Activated naive CD4-positive, alpha-beta T cell treated with anti-CD3 and anti-CD28 coated beads, Interleukin-2, amount 50 U/mL, for 24 hours (primary cell): ENCODE results near the gene MYMX.
A peak's percentile ranks its signal among the peaks of the same experiment; 100 is the strongest.

Source experiments
- H3K27ac Mint-ChIP-seq: one replicate; pipeline ENCODE4 v1.8.0; 2021; ENCODE audit warnings: mild to moderate bottlenecking, mixed read lengths
- H3K27me3 Mint-ChIP-seq: one replicate; pipeline ENCODE4 v1.8.0; 2021; ENCODE audit warnings: mixed read lengths
- H3K36me3 Mint-ChIP-seq: one replicate; pipeline ENCODE4 v1.8.0; 2021; ENCODE audit warnings: mixed read lengths
- H3K4me1 Mint-ChIP-seq: one replicate; pipeline ENCODE4 v1.8.0; 2021; ENCODE audit warnings: mixed read lengths
- H3K4me3 Mint-ChIP-seq: one replicate; pipeline ENCODE4 v1.8.0; 2021; ENCODE audit warnings: mild to moderate bottlenecking, mixed read lengths
- H3K9me3 Mint-ChIP-seq: one replicate; pipeline ENCODE4 v1.8.0; 2021; ENCODE audit warnings: mixed read lengths

The MYMX gene

GRCh38 chr6:44201638-44202303, 15.0 kb upstream of the MYMX start:
- no peaks in the 10 kb centered on the region for H3K27me3 Mint-ChIP-seq
- H3K27ac Mint-ChIP-seq, result no peak overlapping the region

DNA sequence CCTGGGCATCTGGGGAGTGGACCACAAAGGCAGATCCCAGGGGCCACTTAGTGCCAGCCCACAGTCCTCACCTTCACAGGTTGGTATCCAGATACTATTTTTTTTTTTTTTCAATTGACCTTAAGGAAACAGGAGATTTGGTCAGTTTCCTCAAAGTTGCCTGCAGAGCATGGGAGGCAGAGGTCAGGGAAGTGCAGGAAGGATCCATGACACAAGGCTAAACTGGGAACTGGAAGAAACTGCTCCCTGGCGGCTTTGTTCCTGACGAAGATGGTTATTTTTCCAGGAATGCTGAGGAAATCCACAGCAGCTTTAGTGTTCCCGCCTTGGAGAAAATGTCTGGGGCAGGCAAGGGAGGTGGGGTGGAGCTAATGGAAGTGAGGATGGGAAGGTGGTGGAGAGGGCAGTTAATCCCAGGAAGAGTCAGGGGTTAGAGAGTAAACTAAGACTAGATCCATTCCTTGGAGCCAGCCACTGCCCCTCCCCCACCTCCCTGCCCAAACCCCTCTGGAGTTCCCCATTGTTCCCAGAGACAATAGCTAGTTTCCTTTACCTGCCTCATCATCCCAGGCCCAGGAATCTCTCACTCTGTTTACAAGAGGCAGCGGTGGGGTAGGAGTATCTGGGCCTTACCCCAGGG, 14.3 kb upstream of the MYMX start:
- no peak overlapping the region for H3K27ac Mint-ChIP-seq
- no peaks in the 10 kb centered on the region for H3K36me3 Mint-ChIP-seq
- H3K9me3 Mint-ChIP-seq, result no peaks in the 10 kb centered on the region
- no peaks in the 10 kb centered on the region for H3K4me1 Mint-ChIP-seq
- H3K4me3 Mint-ChIP-seq, result no peak overlapping the region
- H3K27me3 Mint-ChIP-seq, result no peaks in the 10 kb centered on the region

More at GRCh38 chr6:44201638-44202303, 15.0 kb upstream of the MYMX start:
- Mint-ChIP-seq H3K36me3 (no peaks in the 10 kb centered on the region), H3K9me3 (no peaks in the 10 kb centered on the region), H3K4me3 (no peak overlapping the region), H3K4me1 (no peaks in the 10 kb centered on the region)

DNA sequence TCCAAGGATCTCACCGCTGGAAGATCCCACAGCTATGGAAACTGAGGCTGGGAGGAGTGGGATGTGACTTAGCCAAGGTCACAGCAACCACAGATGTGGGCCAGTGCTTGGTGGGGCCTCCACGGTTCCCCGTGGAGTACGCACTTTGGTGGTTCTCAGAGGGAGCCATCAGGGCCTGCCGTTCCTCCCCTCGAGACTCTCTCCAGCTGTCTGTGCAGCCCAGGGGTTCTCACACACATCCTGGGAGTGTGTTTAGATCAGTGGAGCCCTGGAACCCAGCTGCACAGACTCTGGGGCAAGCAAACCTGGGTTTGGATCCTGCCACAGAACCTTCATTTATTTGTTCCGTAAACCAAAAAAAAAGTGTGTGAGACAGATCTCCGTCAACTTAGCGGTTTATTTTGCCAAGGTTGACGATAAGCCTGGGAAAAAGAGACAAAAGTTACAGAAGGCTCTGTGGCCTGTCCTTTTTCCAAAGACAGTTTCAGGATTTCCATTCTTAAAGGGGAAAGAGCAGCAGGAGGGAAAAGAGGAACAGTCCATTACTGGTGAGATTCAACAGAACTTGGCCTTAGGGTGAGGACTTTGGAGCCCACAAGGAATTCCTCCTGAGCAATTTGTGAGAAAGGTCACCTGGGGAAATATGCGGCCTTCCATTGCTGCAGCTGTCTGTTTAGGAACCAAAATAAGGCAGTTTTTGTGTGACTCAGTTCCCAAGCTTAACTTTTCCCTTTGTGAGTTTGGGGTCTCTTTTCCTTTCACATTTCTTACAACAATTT, 13.6 kb upstream of the MYMX start:
- H3K4me3 Mint-ChIP-seq, result no peak overlapping the region
- H3K36me3 Mint-ChIP-seq, result no peaks in the 10 kb centered on the region
- no peak overlapping the region for H3K27ac Mint-ChIP-seq
- no peaks in the 10 kb centered on the region for H3K9me3 Mint-ChIP-seq
- H3K4me1 Mint-ChIP-seq, result no peaks in the 10 kb centered on the region
- H3K27me3 Mint-ChIP-seq, result no peaks in the 10 kb centered on the region

DNA sequence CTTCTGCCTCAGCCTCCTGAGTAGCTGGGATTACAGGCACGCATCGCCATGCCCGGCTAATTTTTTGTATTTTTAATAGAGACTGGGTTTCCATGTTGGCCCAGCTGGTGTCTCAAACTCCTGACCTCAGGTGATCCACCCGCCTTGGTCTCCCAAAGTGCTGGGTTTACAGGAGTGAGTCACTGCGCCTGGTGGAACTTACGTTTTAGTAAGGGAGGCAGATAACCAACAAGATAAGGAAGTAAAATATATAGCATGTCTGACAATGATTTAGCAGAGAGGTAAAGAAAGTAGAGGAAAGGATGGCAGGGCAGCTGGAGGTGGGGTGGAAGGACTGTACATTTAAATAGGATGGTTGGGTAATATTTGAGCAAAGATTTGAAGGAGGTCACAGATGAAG, 12.8 kb upstream of the MYMX start:
- H3K36me3 Mint-ChIP-seq, result no peaks in the 10 kb centered on the region

GRCh38 chr6:44207966-44208365, 8.8 kb upstream of the MYMX start:
- Mint-ChIP-seq H3K27ac (no peak overlapping the region), H3K4me1 (no peaks in the 10 kb centered on the region), H3K36me3 (no peaks in the 10 kb centered on the region), H3K27me3 (no peaks in the 10 kb centered on the region), H3K4me3 (no peak overlapping the region), H3K9me3 (no peaks in the 10 kb centered on the region)

More for the DNA sequence above, 12.8 kb upstream of the MYMX start:
- Mint-ChIP-seq H3K4me1 (no peaks in the 10 kb centered on the region), H3K4me3 (no peak overlapping the region), H3K9me3 (no peaks in the 10 kb centered on the region), H3K27ac (no peak overlapping the region), H3K27me3 (no peaks in the 10 kb centered on the region)

DNA sequence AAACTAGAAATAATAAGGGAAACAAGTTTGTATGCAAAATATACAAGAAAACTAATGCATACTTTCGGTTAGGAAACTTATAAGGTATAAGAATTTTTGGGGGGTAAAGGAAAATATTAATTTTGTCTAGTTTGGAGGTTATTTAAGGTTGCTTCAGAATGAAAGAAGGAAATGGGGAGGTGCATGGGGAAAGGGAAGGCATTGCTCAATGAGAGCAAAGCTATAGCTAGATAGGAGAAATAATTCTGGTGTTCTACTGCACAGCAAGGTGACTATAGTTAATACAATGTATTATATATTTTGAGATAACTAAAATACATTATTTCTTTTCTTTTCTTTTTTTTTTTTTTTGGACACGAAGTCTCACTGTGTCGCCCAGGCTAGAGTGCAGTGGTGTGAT, 5.4 kb upstream of the MYMX start:
- Mint-ChIP-seq H3K27me3 (no peaks in the 10 kb centered on the region), H3K4me1 (no peaks in the 10 kb centered on the region), H3K9me3 (no peaks in the 10 kb centered on the region), H3K36me3 (no peaks in the 10 kb centered on the region), H3K4me3 (no peak overlapping the region), H3K27ac (no peak overlapping the region)

GRCh38 chr6:44214307-44214706, 2.4 kb upstream of the MYMX start:
- Mint-ChIP-seq H3K4me1 (peaks cover 7% of the 10 kb centered on the region), H3K36me3 (no peaks in the 10 kb centered on the region), H3K27me3 (no peaks in the 10 kb centered on the region)

DNA sequence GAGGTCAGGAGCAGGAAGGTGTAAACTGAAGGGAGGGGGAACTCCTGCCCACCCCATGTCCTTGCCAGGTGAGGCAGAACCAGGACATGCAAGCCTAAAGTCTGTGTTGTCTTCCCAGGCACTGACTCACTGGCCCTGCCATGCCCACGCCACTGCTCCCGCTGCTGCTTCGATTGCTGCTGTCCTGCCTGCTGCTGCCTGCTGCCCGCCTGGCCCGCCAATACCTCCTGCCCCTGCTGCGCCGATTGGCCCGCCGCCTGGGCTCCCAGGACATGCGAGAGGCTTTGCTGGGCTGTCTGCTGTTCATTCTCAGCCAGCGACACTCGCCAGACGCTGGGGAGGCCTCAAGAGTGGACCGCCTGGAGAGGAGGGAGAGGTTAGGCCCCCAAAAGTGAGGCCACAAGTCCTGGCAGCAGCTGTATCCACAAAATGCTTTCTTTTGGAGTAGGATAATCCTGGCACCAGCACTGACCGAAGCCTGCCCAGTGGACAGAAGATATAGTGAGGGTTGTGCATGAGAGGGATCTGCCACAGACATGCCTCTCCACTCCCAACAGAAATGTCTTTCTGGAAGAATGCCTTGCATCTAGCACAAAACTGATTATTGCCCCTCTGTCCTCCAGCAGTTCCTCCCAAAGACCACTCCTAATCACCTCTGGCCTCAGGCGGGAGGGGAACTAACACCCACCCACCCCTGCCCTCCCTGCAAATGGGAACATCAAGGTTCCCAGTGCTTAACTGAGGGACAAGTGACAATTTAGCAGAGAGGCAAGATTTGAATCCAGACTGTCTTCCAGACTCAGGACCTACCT, 812 bp downstream of the MYMX start:
- Mint-ChIP-seq H3K4me1 (peaks cover 17% of the 10 kb centered on the region), H3K9me3 (no peaks in the 10 kb centered on the region), H3K27me3 (no peaks in the 10 kb centered on the region), H3K36me3 (no peaks in the 10 kb centered on the region), H3K27ac (no peak overlapping the region), H3K4me3 (no peak overlapping the region)

More at GRCh38 chr6:44214307-44214706, 2.4 kb upstream of the MYMX start:
- H3K27ac Mint-ChIP-seq, result no peak overlapping the region
- H3K4me3 Mint-ChIP-seq, result no peak overlapping the region
- H3K9me3 Mint-ChIP-seq, result no peaks in the 10 kb centered on the region

- H3K27me3 Mint-ChIP-seq, result no peaks in the 10 kb centered on the region
- no peak overlapping the region for H3K27ac Mint-ChIP-seq
- peak overlapping the region; percentile 63 for H3K4me3 Mint-ChIP-seq
- H3K36me3 Mint-ChIP-seq, result no peaks in the 10 kb centered on the region
- peaks cover 26% of the 10 kb centered on the region for H3K4me1 Mint-ChIP-seq
- no peaks in the 10 kb centered on the region for H3K9me3 Mint-ChIP-seq
These were observed 2.5 kb downstream of the MYMX start for GRCh38 chr6:44219053-44219814.

GRCh38 chr6:44219815-44220784, 3.4 kb downstream of the MYMX start:
- Mint-ChIP-seq H3K4me1 (peaks cover 34% of the 10 kb centered on the region), H3K4me3 (no peak overlapping the region), H3K9me3 (no peaks in the 10 kb centered on the region), H3K27ac (no peak overlapping the region), H3K27me3 (no peaks in the 10 kb centered on the region), H3K36me3 (peaks cover 3% of the 10 kb centered on the region)

DNA sequence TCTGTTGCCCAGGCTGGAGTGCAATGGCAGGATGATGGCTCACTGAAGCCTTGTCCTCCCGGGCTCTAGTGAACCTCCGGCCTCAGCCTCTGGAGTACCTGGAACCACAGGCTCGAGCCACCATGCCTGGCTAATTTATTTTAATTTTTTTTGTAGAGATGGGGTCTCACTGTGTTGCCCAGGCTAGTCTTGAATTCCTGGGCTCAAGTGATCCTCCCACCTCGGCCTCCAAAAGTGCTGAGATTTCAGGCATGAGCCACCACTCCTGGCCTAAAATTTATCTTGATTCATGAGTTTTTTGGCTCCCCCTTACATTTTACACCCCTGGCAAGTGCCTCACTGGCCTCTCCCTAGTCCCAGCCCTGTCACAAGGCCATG, 4.2 kb downstream of the MYMX start:
- Mint-ChIP-seq H3K4me3 (no peak overlapping the region), H3K27me3 (no peaks in the 10 kb centered on the region), H3K4me1 (peaks cover 38% of the 10 kb centered on the region)

GRCh38 chr6:44221291-44221960, 4.7 kb downstream of the MYMX start:
- Mint-ChIP-seq H3K27me3 (no peaks in the 10 kb centered on the region), H3K36me3 (peaks cover 3% of the 10 kb centered on the region), H3K4me1 (peaks cover 38% of the 10 kb centered on the region), H3K27ac (no peak overlapping the region), H3K4me3 (peak overlapping the region; percentile 15), H3K9me3 (no peaks in the 10 kb centered on the region)

More for the DNA sequence above, 4.2 kb downstream of the MYMX start:
- Mint-ChIP-seq H3K27ac (no peak overlapping the region), H3K9me3 (no peaks in the 10 kb centered on the region), H3K36me3 (peaks cover 3% of the 10 kb centered on the region)

DNA sequence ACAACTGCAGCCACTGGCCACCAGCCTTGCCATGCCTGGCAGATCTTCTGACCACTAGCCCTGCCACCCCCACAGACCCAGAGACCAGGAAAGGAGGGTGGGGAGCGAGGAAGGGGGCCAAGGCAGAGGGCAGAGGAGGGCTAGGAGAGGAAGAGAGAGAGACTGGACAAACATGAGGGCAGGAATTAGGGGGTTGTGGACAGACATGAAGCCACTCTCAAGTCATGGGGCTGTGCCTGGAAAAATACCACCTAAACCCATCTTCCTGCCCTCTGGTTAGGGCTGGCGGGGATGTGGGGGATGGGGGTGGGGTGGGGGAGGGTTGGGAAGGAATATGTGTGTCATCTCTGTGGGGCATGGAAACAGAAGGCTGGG, 5.2 kb downstream of the MYMX start:
- Mint-ChIP-seq H3K27me3 (no peaks in the 10 kb centered on the region), H3K27ac (no peak overlapping the region), H3K4me1 (peaks cover 38% of the 10 kb centered on the region), H3K36me3 (peaks cover 3% of the 10 kb centered on the region), H3K9me3 (no peaks in the 10 kb centered on the region), H3K4me3 (peak overlapping the region; percentile 15)
